Fibroblast of the aortic adventitia (primary cell): ENCODE measurements around the gene C14orf132. TPM values are rescaled to one million over a fixed set of nuclear protein-coding genes. Genes with fewer than 3 reads are reported as not detected.

Experiments
- DNase-seq: peaks from one replicate; pipeline ENCODE4 v3.0.0-alpha.2; 2010; ENCODE audit warnings: low read depth
- H3K4me3 ChIP-seq: 2 replicates; pipeline ENCODE4 v1.5.1; 2011; ENCODE audit warnings: low read depth, mild to moderate bottlenecking, control low read depth, low read length, moderate library complexity
- CTCF ChIP-seq: IDR thresholded peaks from 2 replicates; pipeline ENCODE4 v1.5.1; 2011; ENCODE audit warnings: mild to moderate bottlenecking, low read length, control low read depth, inconsistent platforms; ENCODE audit not compliant: insufficient read depth
- total RNA-seq: library from RNA; depleted of rRNA; stranded (reverse); fragments of >200 nt; gene quantifications from 2 replicates; pipeline ENCODE4 v1.2.3, GENCODE V29; 2012; ENCODE audit warnings: low replicate concordance

Gene C14orf132
- total RNA-seq, 1 donor, result 32.6 TPM

GRCh38 chr14:96082420-96083300 lies 43.5 kb downstream of the C14orf132 start:
- DNase-seq, result no peak
- H3K4me3 ChIP-seq, result no peak overlapping the region
- TF ChIP-seq CTCF, result no peak

DNA sequence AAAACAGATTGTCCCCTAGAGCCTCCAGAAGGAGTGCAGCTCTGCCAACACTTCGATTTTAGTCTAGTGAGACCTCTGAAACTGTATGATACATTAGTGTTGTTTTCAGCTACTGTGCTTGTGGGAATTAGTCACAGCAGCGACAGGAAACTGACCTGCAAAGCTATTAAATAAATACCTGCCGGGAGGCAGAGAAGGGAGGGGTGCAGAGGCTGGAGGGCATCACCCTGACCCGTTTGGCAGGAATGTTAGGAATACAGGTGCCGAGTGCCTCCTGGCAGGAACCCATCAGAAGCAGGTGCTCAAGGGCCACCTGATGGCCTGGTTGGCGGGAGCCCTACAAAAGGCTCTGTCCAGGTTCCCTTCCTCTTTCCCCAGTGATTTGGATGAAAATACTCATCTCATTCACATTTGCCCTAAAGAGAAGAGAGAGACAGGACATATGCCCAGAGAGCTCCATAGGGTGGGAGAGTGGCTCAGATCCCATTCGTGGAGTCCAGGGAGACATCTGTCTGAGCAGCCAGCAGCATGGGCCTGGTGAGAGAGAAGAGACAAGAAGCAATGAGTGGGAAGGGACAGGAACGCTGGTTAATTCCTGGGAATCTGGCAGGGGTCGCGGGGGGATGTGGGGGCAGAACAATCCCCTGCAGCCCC lies 44.6 kb downstream of the C14orf132 start:
- H3K4me3 ChIP-seq, result no peak overlapping the region
- DNase-seq, result no peak
- no peak for TF ChIP-seq CTCF

DNA sequence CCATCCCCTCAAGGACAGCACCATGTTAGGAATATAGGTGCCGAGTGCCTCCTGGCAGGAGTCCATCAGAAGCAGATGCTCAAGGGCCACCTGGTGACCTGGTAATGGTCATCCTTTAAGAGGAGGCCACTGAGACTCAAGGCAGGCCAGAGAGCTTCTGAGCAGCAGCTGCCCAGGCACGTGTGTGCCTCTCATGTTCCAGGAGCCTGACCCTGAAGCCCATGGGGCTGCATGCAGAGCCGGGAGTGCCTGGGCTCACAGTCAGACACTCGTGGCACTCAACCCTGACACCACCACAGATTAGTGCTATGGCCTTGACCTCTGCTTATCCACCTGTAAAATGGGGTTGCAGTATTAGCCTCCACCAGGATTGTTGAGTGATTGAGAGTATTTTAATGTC lies 45.6 kb downstream of the C14orf132 start:
- H3K4me3 ChIP-seq, result no peak overlapping the region
- TF ChIP-seq CTCF, result no peak
- DNase-seq, result no peak

DNA sequence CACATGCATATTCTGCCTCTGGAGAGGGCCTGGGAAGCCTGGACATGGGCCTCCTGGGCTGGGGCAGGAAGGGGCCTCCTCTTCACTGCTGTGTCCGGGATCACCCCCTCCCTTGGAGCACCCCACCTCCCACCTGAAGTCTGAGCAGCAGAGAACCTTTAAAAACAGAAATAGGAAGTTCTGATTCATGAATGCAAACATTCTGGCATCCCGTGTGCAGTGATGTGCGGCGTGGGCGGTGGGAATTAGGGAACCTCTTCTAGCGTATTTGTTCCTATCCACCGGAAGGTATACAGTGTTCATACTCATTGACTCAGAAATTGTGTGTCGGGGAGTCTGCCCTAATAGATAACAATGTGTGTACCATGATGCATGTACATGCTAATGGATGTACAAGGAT lies 46.2 kb downstream of the C14orf132 start:
- H3K4me3 ChIP-seq, result no peak overlapping the region
- no peak for DNase-seq
- no peak for TF ChIP-seq CTCF

DNA sequence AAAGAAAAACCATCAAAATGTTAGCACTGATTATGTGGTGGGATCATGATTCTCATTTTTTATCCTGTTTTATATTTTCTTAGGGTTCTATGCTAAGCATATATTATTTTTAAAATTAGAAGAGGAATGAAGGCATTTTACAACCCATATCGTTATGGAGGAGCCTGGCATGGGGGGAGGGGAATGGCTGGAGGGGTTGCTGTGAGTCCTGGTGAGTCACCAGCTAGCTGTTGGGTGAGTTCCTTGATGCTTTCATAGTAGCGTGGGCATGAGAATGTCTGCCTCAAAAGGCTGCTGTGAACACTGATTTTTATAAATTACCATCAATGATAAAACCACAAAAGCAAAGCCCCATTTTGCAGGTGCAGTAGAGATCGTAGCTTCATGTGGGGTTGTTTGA lies 46.9 kb downstream of the C14orf132 start:
- no peak overlapping the region for H3K4me3 ChIP-seq
- DNase-seq, result peak; percentile 59
- TF ChIP-seq CTCF, result no peak

- H3K4me3 ChIP-seq, result no peak overlapping the region
- peak; percentile 14 for TF ChIP-seq CTCF
- no peak for DNase-seq
These were observed 47.5 kb downstream of the C14orf132 start for GRCh38 chr14:96086574-96087077.
